Spleen (tissue), 11 donors: ENCODE data around the gene HNRNPA1. TPM values are rescaled to one million over a fixed set of nuclear protein-coding genes. Genes with fewer than 3 reads are reported as not detected.
"Not testable (repeated sequence)": the region's sequence is repeated elsewhere in the genome, so short reads cannot be mapped to it uniquely, and the experiment has no call there.

ENCODE experiments used
- DNase-seq: peaks from one replicate; pipeline ENCODE4 v3.0.0-alpha.2; 2020
- H3K27ac ChIP-seq, 8 donors: fragments of 200-600 bp; sonication (generic) in 7 of 8; 1 replicate in 4 of 8; 2 replicates in 4 of 8; pipeline versions ENCODE4 v1.5.0 to v1.8.0; 2016 to 2021; ENCODE audit warnings: inconsistent platforms in 4 of 8, mild to moderate bottlenecking in 4 of 8, moderate library complexity in 1 of 8
- H3K27me3 ChIP-seq, 7 donors: fragments of 200-600 bp; sonication (generic) in 6 of 7; replicated peaks in 1 of 7; 1 replicate in 4 of 7; 2 replicates in 3 of 7; pipeline versions ENCODE4 v1.5.0 to v1.8.0; 2016 to 2021; ENCODE audit warnings: inconsistent platforms in 3 of 7, mild to moderate bottlenecking in 1 of 7
- H3K36me3 ChIP-seq, 6 donors: fragments of 200-600 bp; sonication (generic) in 5 of 6; 1 replicate in 4 of 6; 2 replicates in 2 of 6; pipeline versions ENCODE4 v1.5.0 to v1.8.0; 2016 to 2021; ENCODE audit warnings: inconsistent platforms in 2 of 6
- H3K4me1 ChIP-seq, 6 donors: fragments of 200-600 bp; sonication (generic) in 5 of 6; 1 replicate in 3 of 6; 2 replicates in 3 of 6; pipeline versions ENCODE4 v1.5.0 to v1.8.0; 2016 to 2021; ENCODE audit warnings: inconsistent platforms in 3 of 6
- H3K4me3 ChIP-seq, 8 donors: fragments of 200-600 bp; sonication (generic) in 7 of 8; 1 replicate in 4 of 8; 2 replicates in 4 of 8; pipeline versions ENCODE4 v1.5.0 to v1.8.0; 2016 to 2021; ENCODE audit warnings: inconsistent platforms in 4 of 8, mild to moderate bottlenecking in 4 of 8, moderate library complexity in 2 of 8
- H3K9me3 ChIP-seq, 8 donors: fragments of 200-600 bp; sonication (generic) in 7 of 8; 1 replicate in 4 of 8; 2 replicates in 4 of 8; pipeline versions ENCODE4 v1.5.0 to v1.8.0; 2016 to 2021; ENCODE audit warnings: inconsistent platforms in 4 of 8
- POLR2A ChIP-seq, 3 donors: fragments of 450-650 bp; IDR thresholded peaks; one replicate each; pipeline ENCODE4 v1.5.1; 2017; ENCODE audit warnings: antibody characterized with exemption in 3 of 3, mild to moderate bottlenecking in 1 of 3
- POLR2AphosphoS5 ChIP-seq, 3 donors: sonication (generic); formaldehyde crosslinking; IDR thresholded peaks; one replicate each; pipeline ENCODE4 v1.5.1; 2017; ENCODE audit warnings: antibody characterized with exemption in 3 of 3
- WGBS, 5 donors: extraction: QIAGEN DNeasy Blood & Tissue Kit in 3 of 5; methylation state at CpG; one replicate each; pipeline versions ENCODE4 v1.1.5 to v1.1.7; 2013 to 2018; 5-methylcytosine and 5-hydroxymethylcytosine counted together
- intact Hi-C: fragments of 100-400 bp; cut with DNase I; formaldehyde crosslinking; loops from one replicate; pipeline ENCODE4 v1.15.0; 2023; ENCODE audit warnings: low total_unique reads
- polyA plus RNA-seq, 3 donors: library from polyadenylated mRNA; stranded (reverse); fragments of 200-250 nt; gene quantifications; one replicate each; pipeline ENCODE4 v1.2.1, GENCODE V29; 2013
- total RNA-seq, 7 donors: library from RNA; depleted of rRNA in 3 of 7; stranded (reverse); fragments of >200 nt in 3 of 7; fragmentation: NEBNext Ultra II Directional in 4 of 7; extraction: Animal tissue kit (Norgen Biotek cat#: 25700) in 4 of 7; gene quantifications; one replicate each; pipeline versions ENCODE4 v1.1.0 to v1.2.1, GENCODE V29; 2016 to 2021
- TF ChIP-seq, protein P1 (sequence below), 11 experiments: fragments of 200-600 bp in 7 of 11; fragments of 450-650 bp in 4 of 11; sonication (generic) in 4 of 11; IDR thresholded peaks in 8 of 11; conservative IDR thresholded peaks in 3 of 11; 1 replicate in 7 of 11; 2 replicates in 4 of 11; pipeline versions ENCODE4 v1.4.0 to v1.8.0; 2016 to 2021; ENCODE audit warnings: antibody characterized with exemption in 11 of 11, inconsistent platforms in 4 of 11, mild to moderate bottlenecking in 1 of 11
- donor health status: healthy with polysubstance abuse.
- donor health status: DM: no; HTN: no; CAD: no; lungs with moderate emphysema.
- donor health status: DM: no; HTN: no; CAD: no.
- donor health status: Bipolar disorder and iron deficiency.
- donor health status: healthy.
- donor health status: DM: no; HTN: no; CAD: no.
- donor health status: DM: yes; HTN: yes; CAD: no.

Gene HNRNPA1
- total and polyA plus RNA-seq, 10 donors, result 511 to 1,168 (median 873) TPM

- Histone ChIP-seq H3K4me1 (peaks cover 7 to 78% (median 29%) of the 10 kb centered on the region in 6 donors), H3K4me3 (peak overlapping the region in 2 of 8 donors; percentile 5 to 51), H3K36me3 (no peaks in the 10 kb centered on the region), H3K27me3 (peaks cover 0 to 57% (median 23%) of the 10 kb centered on the region in 7 donors), H3K27ac (peak overlapping the region in 7 of 8 donors; percentile 61 to 94 (median 82)), H3K9me3 (no peaks in the 10 kb centered on the region)
- intact Hi-C loops, result no loop called here
- 2 to 6% (median 5%) methylated on average over 12 of the region's 12 CpGs for WGBS, 5 donors
- peak; percentile 96 for DNase-seq
- TF ChIP-seq POLR2A (IDR thresholded peaks at IDR 0.05), result no peak
- TF ChIP-seq, protein P1, sequence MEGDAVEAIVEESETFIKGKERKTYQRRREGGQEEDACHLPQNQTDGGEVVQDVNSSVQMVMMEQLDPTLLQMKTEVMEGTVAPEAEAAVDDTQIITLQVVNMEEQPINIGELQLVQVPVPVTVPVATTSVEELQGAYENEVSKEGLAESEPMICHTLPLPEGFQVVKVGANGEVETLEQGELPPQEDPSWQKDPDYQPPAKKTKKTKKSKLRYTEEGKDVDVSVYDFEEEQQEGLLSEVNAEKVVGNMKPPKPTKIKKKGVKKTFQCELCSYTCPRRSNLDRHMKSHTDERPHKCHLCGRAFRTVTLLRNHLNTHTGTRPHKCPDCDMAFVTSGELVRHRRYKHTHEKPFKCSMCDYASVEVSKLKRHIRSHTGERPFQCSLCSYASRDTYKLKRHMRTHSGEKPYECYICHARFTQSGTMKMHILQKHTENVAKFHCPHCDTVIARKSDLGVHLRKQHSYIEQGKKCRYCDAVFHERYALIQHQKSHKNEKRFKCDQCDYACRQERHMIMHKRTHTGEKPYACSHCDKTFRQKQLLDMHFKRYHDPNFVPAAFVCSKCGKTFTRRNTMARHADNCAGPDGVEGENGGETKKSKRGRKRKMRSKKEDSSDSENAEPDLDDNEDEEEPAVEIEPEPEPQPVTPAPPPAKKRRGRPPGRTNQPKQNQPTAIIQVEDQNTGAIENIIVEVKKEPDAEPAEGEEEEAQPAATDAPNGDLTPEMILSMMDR (IDR thresholded peaks at IDR 0.05 in 8 of 11, conservative IDR thresholded peaks at IDR 0.05 in 3 of 11), result peak in 2 of 11 experiments; percentile 15 to 23
- peak; percentile 73 to 92 (median 84) for TF ChIP-seq POLR2AphosphoS5 (IDR thresholded peaks at IDR 0.05)
Observed at GRCh38 chr12:54304187-54304810, 23.8 kb downstream of the HNRNPA1 start.

DNA sequence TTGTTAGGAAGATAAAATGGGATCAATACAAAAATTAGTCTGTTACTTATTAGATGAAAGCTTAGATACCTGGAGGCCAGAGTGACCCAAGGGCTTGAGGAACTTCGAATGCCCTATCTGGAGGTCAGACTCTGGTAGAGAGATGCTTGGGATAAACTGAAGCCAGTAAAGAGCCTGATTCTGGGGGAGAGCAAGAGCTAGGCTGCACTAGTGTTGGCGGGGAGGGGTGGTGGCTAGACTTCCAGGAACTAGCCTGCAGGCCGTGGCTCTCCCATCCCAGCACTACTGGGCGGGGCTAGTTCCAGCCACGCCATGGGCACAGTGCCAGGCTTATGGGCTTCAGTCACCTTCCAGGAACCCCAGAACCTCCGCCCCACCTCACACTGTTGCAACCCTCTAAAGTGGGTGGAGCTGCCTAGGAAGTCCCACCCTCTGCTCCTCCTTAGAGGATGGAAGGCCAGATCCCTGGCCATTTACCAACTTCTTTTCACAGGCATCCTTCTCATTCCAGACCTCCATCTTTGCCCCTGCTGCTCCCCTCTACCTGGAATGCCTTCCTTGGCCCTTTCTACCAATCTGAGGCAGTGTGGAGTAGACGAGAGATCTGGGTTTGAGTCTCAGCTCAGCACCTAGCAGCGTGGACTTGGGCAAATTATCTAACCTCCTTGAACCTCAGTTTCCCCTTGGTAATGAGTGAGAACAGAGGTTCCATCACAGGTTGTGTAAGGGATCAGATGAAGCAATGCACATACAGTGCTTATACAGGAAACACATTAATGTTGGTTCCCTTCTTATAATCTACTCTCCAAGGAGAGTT, 26.6 kb downstream of the HNRNPA1 start:
- TF ChIP-seq POLR2A (IDR thresholded peaks at IDR 0.05) (peak in 1 of 3 donors; percentile 51), POLR2AphosphoS5 (IDR thresholded peaks at IDR 0.05) (peak; percentile 70 to 89 (median 76))
- TF ChIP-seq, protein P1 (IDR thresholded peaks at IDR 0.05 in 8 of 11, conservative IDR thresholded peaks at IDR 0.05 in 3 of 11), result no peak
- Histone ChIP-seq H3K4me3 (peak overlapping the region in 1 of 8 donors; percentile 6), H3K27me3 (peaks cover 0 to 28% (median 5%) of the 10 kb centered on the region in 7 donors), H3K4me1 (peaks cover 3 to 60% (median 20%) of the 10 kb centered on the region in 6 donors), H3K9me3 (no peaks in the 10 kb centered on the region), H3K27ac (peak overlapping the region in 7 of 8 donors; percentile 46 to 94 (median 84)), H3K36me3 (no peaks in the 10 kb centered on the region)
- intact Hi-C loops, result no loop called here
- 25 to 46% (median 33%) methylated on average over 8 of the region's 8 CpGs for WGBS, 5 donors
- peak; percentile 95 for DNase-seq

GRCh38 chr12:54311051-54311450, 30.5 kb downstream of the HNRNPA1 start:
- no peak overlapping the region for H3K4me3 ChIP-seq
- no peak for TF ChIP-seq POLR2A (IDR thresholded peaks at IDR 0.05)
- TF ChIP-seq, protein P1 (IDR thresholded peaks at IDR 0.05 in 8 of 11, conservative IDR thresholded peaks at IDR 0.05 in 3 of 11), result no peak
- no peak for TF ChIP-seq POLR2AphosphoS5 (IDR thresholded peaks at IDR 0.05)
- no peaks in the 10 kb centered on the region for H3K36me3 ChIP-seq
- WGBS, 5 donors, result 51 to 63% (median 55%) methylated on average over 2 of the region's 2 CpGs
- H3K27me3 ChIP-seq, result no peaks in the 10 kb centered on the region
- peaks cover 0 to 20% (median 4%) of the 10 kb centered on the region in 6 donors for H3K4me1 ChIP-seq
- no peaks in the 10 kb centered on the region for H3K9me3 ChIP-seq
- DNase-seq, result no peak
- no peak overlapping the region for H3K27ac ChIP-seq
- intact Hi-C loops, result no loop called here

DNA sequence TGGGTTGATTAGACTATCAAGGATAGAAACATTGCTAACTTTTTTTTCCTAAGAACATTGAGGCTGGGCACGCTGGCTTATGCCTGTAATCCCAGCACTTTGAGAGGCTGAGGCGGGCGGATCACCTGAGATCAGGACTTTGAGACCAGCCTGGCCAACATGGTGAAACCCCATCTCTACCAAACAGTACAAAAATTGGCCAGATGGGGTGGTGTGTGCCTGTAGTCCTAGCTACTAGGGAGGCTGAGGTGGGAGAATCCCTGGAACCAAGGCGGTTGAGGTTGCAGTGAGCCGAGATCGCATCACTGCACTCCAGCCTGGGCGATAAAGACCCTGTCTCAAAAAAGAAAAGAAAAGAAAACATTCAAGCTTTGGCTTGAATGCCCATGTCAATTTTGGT, 31.8 kb downstream of the HNRNPA1 start:
- 84 to 96% (median 88%) methylated on average over 7 of the region's 7 CpGs for WGBS, 5 donors
- H3K27me3 ChIP-seq, intact Hi-C loops, H3K9me3 ChIP-seq, H3K4me1 ChIP-seq, H3K4me3 ChIP-seq, DNase-seq, H3K36me3 ChIP-seq: not testable (repeated sequence)
- peak overlapping the region in 1 of 8 donors; percentile 6 for H3K27ac ChIP-seq
